Upper lobe of right lung (tissue), 1 donor: ENCODE results near the gene TMOD1. TPM values are rescaled to one million over a fixed set of nuclear protein-coding genes. Genes with fewer than 3 reads are reported as not detected.

Source experiments
- ATAC-seq: fragments of 200-7000 bp; cut with Tn5 transposase; one replicate; pipeline ENCODE4 v1.9.1; 2020; ENCODE audit warnings: mild to moderate bottlenecking, moderate library complexity
- DNase-seq: peaks from one replicate; pipeline ENCODE4 v3.0.0-alpha.2; 2020
- H3K27ac ChIP-seq: fragments of 200-600 bp; one replicate; pipeline ENCODE4 v1.8.0; 2022
- H3K27me3 ChIP-seq: fragments of 200-600 bp; one replicate; pipeline ENCODE4 v1.8.0; 2022; ENCODE audit warnings: mild to moderate bottlenecking
- H3K36me3 ChIP-seq: fragments of 200-600 bp; one replicate; pipeline ENCODE4 v1.8.0; 2022
- H3K4me1 ChIP-seq: fragments of 200-600 bp; one replicate; pipeline ENCODE4 v1.8.0; 2022
- H3K4me3 ChIP-seq: fragments of 200-600 bp; one replicate; pipeline ENCODE4 v1.8.0; 2022; ENCODE audit warnings: mild to moderate bottlenecking
- H3K9me3 ChIP-seq: fragments of 200-600 bp; one replicate; pipeline ENCODE4 v1.8.0; 2022
- CTCF ChIP-seq: fragments of 200-600 bp; IDR thresholded peaks from one replicate; pipeline ENCODE4 v1.8.0; 2022; ENCODE audit warnings: antibody characterized with exemption
- intact Hi-C: fragments of 100-400 bp; cut with DNase I; formaldehyde crosslinking; loops from one replicate; pipeline ENCODE4 v1.11.0; 2022
- total RNA-seq: library from RNA; stranded (reverse); fragmentation: NEBNext Ultra II Directional; extraction: Animal tissue kit (Norgen Biotek cat#: 25700); gene quantifications from one replicate; pipeline ENCODE4 v1.2.1, GENCODE V29; 2021
- donor health status: DM: no; HTN: yes; CAD: no; lungs with severe emphysema.

The TMOD1 gene
- total RNA-seq, 1 donor from 2014 or later: 11.3 TPM

DNA sequence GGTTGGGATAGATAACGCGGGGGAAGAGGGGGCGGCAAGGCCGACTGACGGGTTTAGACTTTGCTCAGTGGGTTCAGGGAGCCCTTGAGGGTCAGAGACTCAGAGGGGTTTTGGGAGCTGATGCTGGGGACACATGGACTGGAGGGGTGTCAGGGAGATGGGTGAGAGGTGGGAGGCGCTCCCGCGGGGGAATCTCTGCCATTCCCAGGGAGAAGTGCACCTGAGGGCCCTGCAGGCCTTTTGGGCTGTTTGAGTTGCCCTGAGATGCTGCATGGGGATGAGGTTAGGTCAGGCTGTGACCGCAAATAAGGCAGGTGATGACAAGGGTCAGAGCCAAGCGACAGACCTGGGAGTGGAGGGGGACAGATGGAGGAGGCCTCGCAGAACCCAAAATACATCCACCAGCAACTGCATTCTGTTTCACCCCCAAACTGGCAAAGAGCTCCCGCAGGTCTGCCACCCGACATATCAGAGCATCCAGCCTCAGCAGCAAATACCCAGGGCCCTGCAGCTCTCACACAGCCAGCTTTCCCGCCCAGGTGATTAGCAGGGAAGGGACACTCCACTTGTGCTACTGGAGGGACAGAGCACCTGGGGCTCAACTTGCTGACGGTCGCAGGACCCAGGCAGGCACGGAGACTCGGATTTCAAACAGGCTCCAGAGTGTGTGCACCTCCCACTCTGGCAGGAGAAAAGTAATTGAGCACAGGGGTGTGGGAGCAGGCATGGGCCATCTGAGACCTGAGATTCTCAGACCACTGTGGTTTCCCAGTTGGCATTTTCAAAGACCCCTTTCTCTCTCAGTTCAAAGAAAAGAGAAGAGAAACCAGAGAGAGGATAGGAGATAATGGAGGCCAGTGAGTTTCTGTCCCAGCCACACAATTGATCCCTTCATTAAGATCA, 26.4 kb downstream of the TMOD1 start:
- H3K27ac ChIP-seq: peak overlapping the region; percentile 78
- peak; percentile 62 for DNase-seq
- no peak overlapping the region for H3K4me3 ChIP-seq
- intact Hi-C loops: no loop called here
- ATAC-seq: peak; percentile 38
- TF ChIP-seq CTCF: no peak
- H3K4me1 ChIP-seq: peaks cover 27% of the 10 kb centered on the region
- no peaks in the 10 kb centered on the region for H3K9me3 ChIP-seq
- H3K36me3 ChIP-seq: peaks cover 5% of the 10 kb centered on the region
- no peaks in the 10 kb centered on the region for H3K27me3 ChIP-seq

DNA sequence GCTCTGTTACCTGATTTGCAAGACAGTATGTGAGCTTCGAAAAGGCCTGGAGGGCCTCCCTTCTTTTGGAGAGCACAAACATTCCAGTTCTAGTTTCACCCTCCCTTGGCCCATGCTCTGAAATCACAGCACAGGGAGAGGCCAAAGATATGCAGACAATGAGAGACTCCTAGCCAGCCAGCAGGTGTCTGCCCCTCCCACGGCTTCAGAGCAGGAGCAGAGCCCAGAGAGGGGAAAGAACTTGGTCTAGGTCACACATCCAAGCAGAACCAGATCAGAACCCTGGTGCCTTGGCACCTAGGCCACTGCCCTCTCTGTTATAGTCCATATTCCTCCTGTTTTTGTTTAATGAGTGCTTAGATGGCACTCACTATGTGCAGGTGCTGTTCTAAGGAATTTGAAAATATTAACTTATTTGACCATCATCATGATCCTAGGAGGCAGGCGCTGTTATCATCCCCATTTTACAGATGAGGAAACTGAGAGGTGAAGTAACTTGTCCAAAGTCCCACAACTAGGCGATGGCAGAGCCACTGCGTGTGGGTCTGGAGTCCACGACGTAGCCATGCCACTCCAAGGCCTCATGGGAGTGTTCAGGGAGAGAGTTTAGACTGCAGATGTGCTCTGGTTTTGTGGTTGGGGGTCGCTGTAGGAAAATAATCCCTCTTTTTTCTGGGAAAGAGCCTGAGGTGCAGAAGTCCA, 27.2 kb downstream of the TMOD1 start:
- H3K4me1 ChIP-seq: peaks cover 27% of the 10 kb centered on the region
- H3K27ac ChIP-seq: peak overlapping the region; percentile 78
- ATAC-seq (peak; percentile 86), DNase-seq (peak; percentile 67)
- H3K36me3 ChIP-seq: peaks cover 5% of the 10 kb centered on the region
- no peaks in the 10 kb centered on the region for H3K9me3 ChIP-seq
- no peak for TF ChIP-seq CTCF
- intact Hi-C loops: no loop called here
- no peaks in the 10 kb centered on the region for H3K27me3 ChIP-seq
- H3K4me3 ChIP-seq: no peak overlapping the region

GRCh38 chr9:97529363-97530076, 28.1 kb downstream of the TMOD1 start:
- H3K27ac ChIP-seq: peak overlapping the region; percentile 78
- H3K4me1 ChIP-seq: peaks cover 27% of the 10 kb centered on the region
- peaks cover 5% of the 10 kb centered on the region for H3K36me3 ChIP-seq
- intact Hi-C loops: no loop called here
- H3K4me3 ChIP-seq: no peak overlapping the region
- H3K9me3 ChIP-seq: no peaks in the 10 kb centered on the region
- no peaks in the 10 kb centered on the region for H3K27me3 ChIP-seq
- TF ChIP-seq CTCF: no peak
- peak; percentile 4 for DNase-seq
- ATAC-seq: peak; percentile 73

- Histone ChIP-seq H3K4me1 (peaks cover 23% of the 10 kb centered on the region), H3K4me3 (no peak overlapping the region), H3K27me3 (no peaks in the 10 kb centered on the region), H3K36me3 (no peaks in the 10 kb centered on the region), H3K27ac (no peak overlapping the region), H3K9me3 (no peaks in the 10 kb centered on the region)
- no peak for TF ChIP-seq CTCF
- ATAC-seq (no peak), DNase-seq (peak; percentile 28)
- intact Hi-C loops: no loop called here
Observed at GRCh38 chr9:97531888-97532376, 30.5 kb downstream of the TMOD1 start.

GRCh38 chr9:97534185-97534584, 32.7 kb downstream of the TMOD1 start:
- H3K4me3 ChIP-seq: no peak overlapping the region
- intact Hi-C loops: no loop called here
- H3K27me3 ChIP-seq: no peaks in the 10 kb centered on the region
- ATAC-seq (no peak), DNase-seq (peak; percentile 10)
- H3K4me1 ChIP-seq: peaks cover 12% of the 10 kb centered on the region
- no peak overlapping the region for H3K27ac ChIP-seq
- no peaks in the 10 kb centered on the region for H3K36me3 ChIP-seq
- no peaks in the 10 kb centered on the region for H3K9me3 ChIP-seq
- no peak for TF ChIP-seq CTCF
